ENCODE results near the gene SGPP1.
A peak's percentile ranks its signal among the peaks of the same experiment; 100 is the strongest.
"Not testable (repeated sequence)": the region's sequence is repeated elsewhere in the genome, so short reads cannot be mapped to it uniquely, and the experiment has no call there.

The SGPP1 gene

GRCh38 chr14:63727736-63728728 is at the start of gene SGPP1:
SGPP1 (minus strand) TSS chr14:63728065; CDS start chr14:63727944, 121 bp downstream.
- DNase-seq (ENCODE audit: low read depth): peak; percentile 46

DNA sequence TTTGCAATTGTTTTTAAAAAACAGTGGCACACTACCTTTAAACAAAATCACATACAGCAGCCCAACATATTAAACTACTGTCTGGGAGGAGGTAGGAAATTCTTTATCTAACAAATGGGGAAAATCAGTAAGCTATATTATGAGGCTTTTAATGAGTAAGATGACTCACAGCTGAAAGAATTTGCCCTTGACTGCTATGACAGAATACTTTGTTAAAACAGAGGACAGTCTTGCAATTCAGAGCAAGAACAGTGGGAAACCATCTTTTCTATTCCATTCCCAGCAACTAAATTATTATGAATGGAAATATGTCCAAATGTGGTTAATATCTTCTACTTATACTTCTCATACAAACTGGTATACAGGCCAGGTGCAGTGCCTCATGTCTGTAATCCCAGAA is 49.2 kb upstream of the SGPP1 start:
- no peak for DNase-seq (ENCODE audit: low read depth)

- no peak for DNase-seq (ENCODE audit: low read depth)
These were observed 45.6 kb upstream of the SGPP1 start for GRCh38 chr14:63773504-63773903.

- DNase-seq (ENCODE audit: low read depth): peak; percentile 4
These were observed 42.4 kb upstream of the SGPP1 start for GRCh38 chr14:63770187-63770807.

DNA sequence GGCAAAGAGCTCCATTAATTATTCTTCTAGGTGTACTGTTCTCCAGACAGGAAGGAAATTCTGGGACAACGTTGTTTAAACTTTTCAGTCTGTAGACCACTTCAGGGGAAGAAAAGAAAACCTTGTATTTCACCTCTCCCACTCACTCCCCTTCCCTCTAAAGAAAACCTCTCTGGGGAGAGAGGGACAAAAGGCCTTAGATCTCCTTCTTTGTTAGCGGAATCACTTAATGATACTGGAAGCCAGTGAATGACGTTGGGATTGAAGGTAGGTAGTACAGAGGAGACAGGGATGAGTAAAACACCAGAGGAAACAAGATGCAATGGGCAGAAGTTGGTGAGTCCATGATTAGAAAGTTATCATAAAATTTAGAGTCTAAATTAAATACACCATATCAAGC is 38.7 kb upstream of the SGPP1 start:
- DNase-seq (ENCODE audit: low read depth): no peak

DNA sequence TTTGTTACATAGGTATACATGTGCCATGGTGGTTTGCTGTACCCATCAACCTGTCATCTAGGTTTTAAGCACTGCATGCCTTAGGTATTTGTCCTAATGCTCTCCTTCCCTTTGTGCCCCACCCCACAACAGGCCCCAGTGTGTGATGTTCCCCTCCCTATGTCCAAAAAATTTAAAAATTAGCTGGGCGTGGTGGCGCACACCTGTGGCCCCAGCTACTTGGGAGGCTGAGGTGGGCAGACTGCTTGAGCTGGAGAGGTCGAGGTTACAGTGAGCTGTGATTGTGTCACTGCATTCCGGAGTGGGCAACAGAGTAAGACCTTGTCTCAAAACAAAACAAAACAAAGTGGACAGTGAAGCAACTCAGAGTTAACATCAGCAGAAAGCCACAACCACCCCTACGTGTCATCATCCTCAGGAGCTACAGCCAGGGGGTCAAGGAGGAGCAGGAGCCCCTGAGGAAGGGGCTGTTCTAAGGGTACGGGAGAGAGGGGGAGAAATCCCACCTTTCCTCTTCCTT is 36.8 kb upstream of the SGPP1 start:
- DNase-seq (ENCODE audit: low read depth): no peak

DNA sequence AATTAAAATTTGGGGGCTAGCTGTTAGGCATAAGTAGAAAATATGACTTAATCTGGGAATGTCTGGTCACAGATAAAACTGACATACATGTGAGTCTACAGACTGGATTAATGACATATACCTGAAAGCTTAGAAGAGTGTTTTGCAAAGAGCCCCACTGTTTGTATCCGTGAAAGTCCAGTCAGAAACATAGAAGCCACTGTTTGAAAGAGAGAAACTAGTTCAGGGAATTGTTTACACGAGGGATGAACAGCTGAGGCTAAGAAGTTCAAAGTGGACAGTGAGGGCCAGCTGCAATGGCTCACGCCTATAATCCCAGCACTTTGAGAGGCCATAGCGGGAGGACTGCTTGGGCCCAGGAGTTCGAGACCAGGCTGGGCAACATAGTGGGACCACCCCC is 36.2 kb upstream of the SGPP1 start:
- DNase-seq (ENCODE audit: low read depth): no peak

- no peak for DNase-seq (ENCODE audit: low read depth)
These were observed 33.7 kb upstream of the SGPP1 start for GRCh38 chr14:63761351-63762117.

- no peak for DNase-seq (ENCODE audit: low read depth)
These were observed 32.1 kb upstream of the SGPP1 start for GRCh38 chr14:63760014-63760413.

GRCh38 chr14:63759456-63759855 is 31.6 kb upstream of the SGPP1 start:
- DNase-seq (ENCODE audit: low read depth): no peak

DNA sequence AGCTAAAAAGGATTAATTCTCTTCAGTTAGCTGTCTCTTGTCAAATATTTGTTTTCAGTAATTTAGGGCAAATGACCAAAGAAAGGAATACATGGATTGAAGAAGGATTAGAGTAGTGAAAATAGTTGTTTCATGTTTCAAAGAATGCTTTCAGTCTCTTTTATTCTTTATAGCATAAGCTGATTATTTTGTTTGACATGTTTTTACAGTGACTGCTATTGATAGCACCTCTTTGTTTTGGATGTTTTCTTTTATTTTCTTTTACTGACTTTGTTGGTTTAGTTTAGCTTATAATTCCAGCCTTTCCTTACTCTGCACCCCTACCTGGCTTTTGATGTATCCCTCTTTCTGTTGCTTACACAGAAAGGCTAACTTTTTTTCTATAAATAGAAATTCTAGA is 29.3 kb upstream of the SGPP1 start:
- no peak for DNase-seq (ENCODE audit: low read depth)

DNA sequence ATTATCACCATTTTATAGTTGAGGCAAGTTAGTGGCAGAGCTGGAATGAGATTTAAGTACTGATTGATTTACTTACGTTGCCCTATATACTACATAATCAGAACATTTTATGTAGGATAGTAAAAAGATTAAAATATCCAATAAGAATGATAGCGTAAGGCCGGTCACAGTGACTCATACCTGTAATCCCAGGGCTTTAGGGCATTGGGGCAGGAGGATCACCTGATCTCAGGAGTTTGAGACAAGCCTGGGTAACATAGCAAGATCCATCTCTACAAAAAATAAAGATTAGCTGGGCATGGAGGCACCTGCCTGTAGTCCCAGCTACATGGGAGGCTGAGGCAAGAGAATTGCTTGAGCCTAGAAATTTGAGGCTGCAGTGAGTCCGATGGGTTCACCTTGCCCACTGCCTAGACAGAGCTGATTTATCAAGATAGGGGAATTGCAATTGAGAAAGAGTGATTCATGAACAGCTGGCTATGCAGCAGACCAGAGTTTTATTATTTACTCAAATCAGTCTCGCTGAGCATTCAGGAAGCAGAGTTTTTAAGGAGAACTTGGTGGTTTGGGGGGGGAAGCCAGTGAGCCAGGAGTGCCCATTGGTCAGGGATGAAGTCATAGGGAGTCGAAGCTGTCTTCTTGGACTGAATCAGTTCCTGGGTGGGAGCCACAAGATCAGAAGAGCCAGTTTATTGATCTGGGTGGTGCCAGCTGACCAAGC is 24.7 kb upstream of the SGPP1 start:
- no peak for DNase-seq (ENCODE audit: low read depth)

DNA sequence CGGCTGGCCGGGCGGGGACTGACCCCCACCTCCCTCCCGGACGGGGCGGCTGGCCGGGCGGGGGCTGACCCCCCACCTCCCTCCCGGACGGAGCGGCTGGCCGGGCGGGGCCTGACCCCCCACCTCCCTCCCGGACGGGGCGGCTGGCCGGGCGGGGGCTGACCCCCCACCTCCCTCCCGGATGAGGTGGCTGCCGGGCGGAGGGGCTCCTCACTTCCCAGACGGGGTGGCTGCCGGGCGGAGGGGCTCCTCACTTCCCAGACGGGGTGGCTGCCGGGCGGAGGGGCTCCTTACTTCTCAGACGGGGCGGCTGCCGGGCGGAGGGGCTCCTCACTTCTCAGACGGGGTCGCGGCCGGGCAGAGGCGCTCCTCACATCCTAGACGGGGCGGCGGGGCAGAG is 23.2 kb upstream of the SGPP1 start:
- not testable (repeated sequence) for DNase-seq (ENCODE audit: low read depth)

DNA sequence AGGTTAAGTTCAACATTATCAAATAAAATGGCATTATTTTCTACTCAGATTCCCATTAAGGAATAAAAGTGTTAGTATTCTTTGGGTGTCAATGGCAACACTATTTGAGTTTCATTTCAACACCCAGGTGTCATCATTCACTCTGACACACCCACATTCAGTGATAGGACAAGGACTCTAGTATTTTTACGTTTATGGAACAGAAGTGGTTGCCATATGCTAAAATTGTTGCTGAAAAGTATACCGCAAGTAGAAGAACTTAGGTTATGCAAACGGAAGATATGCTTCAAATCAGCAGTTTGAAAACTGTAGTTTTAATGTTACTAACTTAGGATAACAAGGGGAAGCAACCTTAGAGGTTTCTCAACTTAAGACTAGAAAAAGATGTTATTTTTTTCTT is 20.0 kb upstream of the SGPP1 start:
- DNase-seq (ENCODE audit: low read depth): no peak

DNA sequence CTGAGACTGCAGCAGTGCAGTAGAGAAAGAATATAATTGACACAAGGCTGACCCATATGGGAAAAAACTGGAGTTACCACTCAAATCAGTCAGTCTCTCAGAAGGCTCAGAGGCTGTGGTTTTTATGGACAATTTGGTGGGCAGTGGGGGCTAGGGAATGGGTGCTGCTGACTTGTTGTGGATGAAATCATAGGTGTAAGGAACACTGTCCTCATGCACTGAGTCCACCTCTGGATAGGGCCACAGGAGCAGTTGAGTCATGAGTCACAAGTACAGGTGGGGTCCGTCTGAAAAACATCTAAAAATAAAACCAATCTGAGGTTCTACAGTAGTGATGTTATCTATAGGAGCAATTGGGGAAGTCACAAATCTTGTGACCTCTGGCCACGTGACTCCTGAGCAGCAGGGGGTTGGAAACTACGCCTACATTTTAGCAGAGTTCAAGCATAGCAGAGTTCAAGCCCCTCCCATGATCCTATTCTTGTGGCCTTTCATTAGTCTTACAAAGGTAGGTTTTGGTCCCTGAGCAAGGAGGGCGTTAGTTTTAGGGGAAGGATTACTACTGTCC is 18.1 kb upstream of the SGPP1 start:
- no peak for DNase-seq (ENCODE audit: low read depth)

DNA sequence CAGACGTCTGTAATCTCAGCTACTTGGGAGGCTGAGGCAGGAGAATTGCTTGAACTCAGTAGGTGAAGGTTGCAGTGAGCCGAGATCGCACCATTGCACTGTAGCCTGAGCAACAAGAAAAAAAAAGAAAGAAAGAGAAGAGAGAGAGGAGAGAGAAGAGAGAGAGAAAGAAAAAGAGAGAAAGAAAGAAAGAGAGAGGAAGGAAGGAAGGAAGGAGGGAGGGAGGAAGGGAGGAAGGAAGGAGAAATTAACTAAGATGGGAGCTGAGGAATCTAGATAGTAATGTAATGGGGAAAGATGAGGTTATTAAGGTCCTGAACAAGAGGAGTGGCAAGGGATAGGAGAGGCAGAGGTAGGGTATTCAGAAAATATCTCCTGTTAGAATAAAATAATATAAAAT is 17.4 kb upstream of the SGPP1 start:
- DNase-seq (ENCODE audit: low read depth): no peak

DNA sequence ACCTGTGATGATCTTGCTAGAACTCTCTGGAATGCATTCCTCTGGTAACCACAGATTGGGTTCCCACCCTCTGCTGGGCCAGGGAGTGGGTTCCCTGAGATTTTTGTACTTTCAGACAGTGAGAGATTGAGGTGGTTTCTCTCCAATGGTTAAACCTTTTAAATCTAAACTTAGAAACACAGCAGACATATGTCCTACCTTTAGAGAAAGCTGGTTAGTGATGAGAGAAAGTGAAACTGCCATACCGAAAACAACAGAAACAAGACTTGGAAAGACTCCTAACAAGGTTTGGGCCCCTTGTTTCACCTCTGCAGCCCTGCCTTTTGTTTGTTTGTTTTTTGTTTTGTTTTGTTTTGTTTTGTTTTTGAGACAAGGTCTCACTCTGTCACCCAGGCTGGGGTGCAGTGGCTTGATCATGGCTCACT is 9.7 kb upstream of the SGPP1 start:
- DNase-seq (ENCODE audit: low read depth): no peak

GRCh38 chr14:63735720-63736119 is 7.9 kb upstream of the SGPP1 start:
- no peak for DNase-seq (ENCODE audit: low read depth)

GRCh38 chr14:63730659-63731058 is 2.8 kb upstream of the SGPP1 start:
- no peak for DNase-seq (ENCODE audit: low read depth)

DNA sequence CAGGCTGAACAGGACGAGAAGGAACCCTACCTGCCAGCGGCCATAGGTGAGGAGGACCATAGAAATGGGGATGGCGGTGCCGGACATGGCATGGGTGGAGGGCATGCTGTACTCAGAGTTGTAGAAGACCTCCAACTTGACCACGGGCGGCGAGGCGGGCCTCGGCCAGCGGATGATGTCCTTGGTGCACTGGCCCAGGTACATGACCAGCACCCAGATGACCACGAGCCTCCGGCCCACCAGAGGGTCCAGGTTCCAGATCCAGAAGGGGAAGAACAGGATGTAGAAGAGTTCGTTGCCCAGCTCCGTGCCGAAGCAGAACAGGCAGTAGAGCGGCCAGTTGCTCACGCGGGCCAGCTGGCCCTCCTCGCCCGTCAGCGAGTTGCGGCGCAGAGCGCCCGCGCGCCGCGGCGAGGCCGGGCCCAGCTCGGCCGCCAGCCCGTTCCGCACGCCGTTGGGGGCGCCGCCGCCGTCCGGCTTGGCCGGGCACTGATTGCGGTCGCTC is 582 bp downstream of the SGPP1 start:
- no peak for DNase-seq (ENCODE audit: low read depth)

GRCh38 chr14:63726499-63726898 is 1.4 kb downstream of the SGPP1 start:
- no peak for DNase-seq (ENCODE audit: low read depth)

Measured in stimulated activated CD8-positive, alpha-beta memory T cell treated with anti-CD3 and anti-CD28 coated beads, Interleukin-7, amount 100 ng/mL, for 24 hours (primary cell).